Glutamatergic neuron (in vitro differentiated cells): ENCODE data around the gene RAPGEF2. TPM values are rescaled to one million over a fixed set of nuclear protein-coding genes. Genes with fewer than 3 reads are reported as not detected.

Source experiments
- DNase-seq: peaks from one replicate; pipeline ENCODE4 v3.0.0; 2022
- H3K27ac Mint-ChIP-seq: one replicate; pipeline ENCODE4 v1.8.0; 2020; ENCODE audit warnings: mild to moderate bottlenecking, mixed read lengths, inconsistent platforms; ENCODE audit not compliant: unreplicated experiment
- H3K27me3 Mint-ChIP-seq: one replicate; pipeline ENCODE4 v1.8.0; 2020; ENCODE audit warnings: mild to moderate bottlenecking, moderate library complexity, mixed read lengths, inconsistent platforms; ENCODE audit not compliant: unreplicated experiment
- H3K36me3 Mint-ChIP-seq: one replicate; pipeline ENCODE4 v1.8.0; 2020; ENCODE audit warnings: mild to moderate bottlenecking, mixed read lengths, inconsistent platforms; ENCODE audit not compliant: unreplicated experiment
- H3K4me1 Mint-ChIP-seq: one replicate; pipeline ENCODE4 v1.8.0; 2020; ENCODE audit warnings: mild to moderate bottlenecking, low read depth, mixed read lengths, inconsistent platforms; ENCODE audit not compliant: unreplicated experiment
- H3K4me3 Mint-ChIP-seq: one replicate; pipeline ENCODE4 v1.8.0; 2020; ENCODE audit warnings: mild to moderate bottlenecking, mixed read lengths, inconsistent platforms; ENCODE audit not compliant: unreplicated experiment
- H3K9me3 Mint-ChIP-seq: one replicate; pipeline ENCODE4 v1.8.0; 2020; ENCODE audit warnings: mild to moderate bottlenecking, moderate library complexity, mixed read lengths, inconsistent platforms; ENCODE audit not compliant: unreplicated experiment
- CTCF ChIP-seq: fragments of 200-600 bp; sonication (generic); IDR thresholded peaks from one replicate; pipeline ENCODE4 v1.5.0; 2021; ENCODE audit not compliant: partially characterized antibody, unreplicated experiment
- microRNA-seq: library from miRNA; unstranded; fragments of <30 nt; microRNA quantifications from one replicate; pipeline ENCODE4, GENCODE V29; 2020; ENCODE audit not compliant: unreplicated experiment
- total RNA-seq: library from RNA; stranded (reverse); fragmentation: NEBNext Ultra II Directional; extraction: Animal tissue kit (Norgen Biotek cat#: 25700); gene quantifications from one replicate; pipeline ENCODE4 v1.2.1, GENCODE V29; 2021; ENCODE audit not compliant: unreplicated experiment

The RAPGEF2 gene
- total RNA-seq, 1 donor from 2014 or later, result 58.4 TPM

DNA sequence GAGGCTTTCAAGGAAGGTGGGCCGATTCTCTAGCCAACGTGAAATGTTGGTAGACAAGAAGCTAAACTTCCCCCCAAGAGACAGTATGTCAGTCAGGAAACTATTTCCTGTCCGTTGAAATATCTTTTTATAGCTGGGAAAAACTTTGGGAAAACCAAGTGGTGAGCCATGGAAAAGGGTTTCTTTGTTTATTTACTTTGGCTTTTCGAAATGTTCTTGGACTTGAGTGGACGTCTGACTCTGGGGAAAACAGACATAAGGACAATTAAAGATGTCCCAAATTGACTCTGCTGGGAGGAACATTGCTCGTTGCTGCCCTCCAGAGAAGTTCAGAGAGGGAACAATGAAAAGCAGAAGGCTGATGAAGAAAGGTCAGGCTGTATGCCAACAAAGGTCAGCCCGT, 295.4 kb downstream of the RAPGEF2 start:
- peaks cover 4% of the 10 kb centered on the region for H3K9me3 Mint-ChIP-seq
- no peaks in the 10 kb centered on the region for H3K4me1 Mint-ChIP-seq
- H3K4me3 Mint-ChIP-seq, result no peak overlapping the region
- H3K36me3 Mint-ChIP-seq, result peaks cover 4% of the 10 kb centered on the region
- peaks cover 1% of the 10 kb centered on the region for H3K27me3 Mint-ChIP-seq
- no peak overlapping the region for H3K27ac Mint-ChIP-seq
- no peak for DNase-seq
- TF ChIP-seq CTCF, result no peak

GRCh38 chr4:159400558-159401225, 297.8 kb downstream of the RAPGEF2 start:
- no peak overlapping the region for H3K27ac Mint-ChIP-seq

GRCh38 chr4:159401226-159401712, 298.4 kb downstream of the RAPGEF2 start:
- no peak for TF ChIP-seq CTCF
- peaks cover 1% of the 10 kb centered on the region for H3K27me3 Mint-ChIP-seq
- H3K27ac Mint-ChIP-seq, result no peak overlapping the region

More at GRCh38 chr4:159400558-159401225, 297.8 kb downstream of the RAPGEF2 start:
- Mint-ChIP-seq H3K36me3 (peaks cover 4% of the 10 kb centered on the region), H3K4me1 (no peaks in the 10 kb centered on the region), H3K9me3 (peaks cover 4% of the 10 kb centered on the region), H3K4me3 (no peak overlapping the region), H3K27me3 (peaks cover 1% of the 10 kb centered on the region)
- no peak for DNase-seq
- TF ChIP-seq CTCF, result no peak

DNA sequence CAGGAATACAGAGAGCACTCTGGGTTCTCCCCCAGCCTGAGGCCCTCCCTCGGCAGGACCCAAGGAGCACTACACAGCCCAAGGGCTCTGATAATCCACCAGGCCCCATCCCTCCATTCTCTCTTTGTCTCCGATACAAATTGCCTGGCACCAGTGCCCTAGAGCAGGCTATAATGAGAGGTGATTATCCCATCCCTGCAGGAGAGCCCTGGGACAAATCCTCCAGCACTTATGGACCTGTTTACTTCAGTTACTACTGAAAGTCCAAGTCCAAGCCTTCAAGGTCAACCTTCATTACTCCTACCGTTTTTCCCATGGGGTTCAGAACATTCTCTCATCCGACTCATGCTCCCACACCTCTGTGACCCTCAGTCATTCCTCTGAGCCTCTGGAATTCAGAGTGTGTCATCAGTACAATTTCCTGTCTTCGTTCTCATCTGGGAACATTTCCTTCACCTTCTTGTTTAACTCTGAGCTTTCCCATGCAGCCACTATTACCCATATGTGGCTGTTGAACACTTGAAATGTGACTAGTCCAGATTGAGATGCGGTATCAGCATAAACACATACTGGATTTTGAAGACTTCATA, 299.0 kb downstream of the RAPGEF2 start:
- TF ChIP-seq CTCF, result no peak
- Mint-ChIP-seq H3K27ac (no peak overlapping the region), H3K9me3 (peaks cover 4% of the 10 kb centered on the region), H3K4me3 (no peak overlapping the region), H3K27me3 (peaks cover 1% of the 10 kb centered on the region), H3K4me1 (no peaks in the 10 kb centered on the region), H3K36me3 (peaks cover 4% of the 10 kb centered on the region)
- DNase-seq, result no peak

More at GRCh38 chr4:159401226-159401712, 298.4 kb downstream of the RAPGEF2 start:
- Mint-ChIP-seq H3K9me3 (peaks cover 4% of the 10 kb centered on the region), H3K36me3 (peaks cover 4% of the 10 kb centered on the region), H3K4me3 (no peak overlapping the region), H3K4me1 (no peaks in the 10 kb centered on the region)
- DNase-seq, result no peak

Small RNA genes lying within 50 kb of the gene (microRNA-seq; reads per million reads assigned to microRNA genes)
- gene MIR3688-1 (not detected), gene MIR3688-2 (not detected)
